Mesendoderm (in vitro differentiated cells): ENCODE data around the gene SLC20A1.

ENCODE experiments used
- DNase-seq: peaks from one replicate; pipeline ENCODE4 v3.0.0; 2013
- H2AK5ac ChIP-seq: 2 replicates; pipeline ENCODE4 v1.6.1; 2013; ENCODE audit warnings: low read length, inconsistent platforms
- H2BK120ac ChIP-seq: 2 replicates; pipeline ENCODE4 v1.6.1; 2013; ENCODE audit warnings: low read depth, mild to moderate bottlenecking, low read length, moderate library complexity, mixed read lengths
- H2BK15ac ChIP-seq: replicated peaks from 2 replicates; pipeline ENCODE4 v1.6.1; 2013; ENCODE audit warnings: low read depth, mild to moderate bottlenecking, moderate library complexity
- H2BK5ac ChIP-seq: 2 replicates; pipeline ENCODE4 v1.6.1; 2013; ENCODE audit warnings: low read length, inconsistent platforms
- H3K18ac ChIP-seq: 2 replicates; pipeline ENCODE4 v1.6.1; 2013; ENCODE audit warnings: mild to moderate bottlenecking, low read length, mixed read lengths
- H3K23ac ChIP-seq: one replicate; pipeline ENCODE4 v1.6.1; 2013; ENCODE audit warnings: low read length
- H3K27ac ChIP-seq: 2 replicates; pipeline ENCODE4 v1.5.1; 2013; ENCODE audit warnings: low read depth, mild to moderate bottlenecking, inconsistent platforms, low read length, moderate library complexity
- H3K27me3 ChIP-seq: 2 replicates; pipeline ENCODE4 v1.6.1; 2013; ENCODE audit warnings: low read length, control low read depth, mild to moderate bottlenecking, inconsistent platforms; ENCODE audit not compliant: insufficient read depth, poor library complexity
- H3K36me3 ChIP-seq: 2 replicates; pipeline ENCODE4 v1.6.1; 2013; ENCODE audit warnings: low read length, inconsistent platforms; ENCODE audit not compliant: control insufficient read depth, insufficient read depth
- H3K4ac ChIP-seq: one replicate; pipeline ENCODE4 v1.6.1; 2013; ENCODE audit warnings: low read depth, mild to moderate bottlenecking, low read length, moderate library complexity
- H3K4me1 ChIP-seq: 2 replicates; pipeline ENCODE4 v1.6.1; 2013; ENCODE audit warnings: low read depth, low read length, inconsistent platforms; ENCODE audit not compliant: control insufficient read depth
- H3K4me2 ChIP-seq: 2 replicates; pipeline ENCODE4 v1.6.1; 2013; ENCODE audit warnings: low read length
- H3K4me3 ChIP-seq: 2 replicates; pipeline ENCODE4 v1.5.1; 2013; ENCODE audit warnings: mild to moderate bottlenecking, low read length
- H3K56ac ChIP-seq: one replicate; pipeline ENCODE4 v1.6.1; 2013; ENCODE audit warnings: low read length
- H3K79me1 ChIP-seq: 2 replicates; pipeline ENCODE4 v1.6.1; 2013; ENCODE audit warnings: low read length, inconsistent platforms
- H3K79me2 ChIP-seq: 2 replicates; pipeline ENCODE4 v1.6.1; 2013; ENCODE audit warnings: mild to moderate bottlenecking, low read length; ENCODE audit not compliant: control insufficient read depth, insufficient read depth
- H3K9ac ChIP-seq: 2 replicates; pipeline ENCODE4 v1.6.1; 2013; ENCODE audit warnings: low read length, inconsistent platforms
- H4K5ac ChIP-seq: one replicate; pipeline ENCODE4 v1.6.1; 2013; ENCODE audit warnings: low read length
- H4K8ac ChIP-seq: one replicate; pipeline ENCODE4 v1.6.1; 2013; ENCODE audit warnings: low read depth, mild to moderate bottlenecking, control low read depth, low read length, moderate library complexity
- WGBS: extraction: QIAGEN DNeasy Blood & Tissue Kit; methylation state at CpG from one replicate; pipeline ENCODE4 v1.1.7; 2013; ENCODE audit warnings: low lambda C conversion rate, missing lambda C conversion rate; ENCODE audit not compliant: insufficient coverage; ENCODE audit errors: extremely low coverage; 5-methylcytosine and 5-hydroxymethylcytosine counted together

Gene SLC20A1

GRCh38 chr2:112644155-112644932 lies 1.4 kb upstream of the SLC20A1 start:
- peak; percentile 89 for DNase-seq
- H3K9ac ChIP-seq: peak overlapping the region; percentile 68
- H2AK5ac ChIP-seq: no peak overlapping the region
- no peaks in the 10 kb centered on the region for H3K4me1 ChIP-seq
- no peak overlapping the region for H3K4me3 ChIP-seq
- peak overlapping the region; percentile 34 for H3K4me2 ChIP-seq
- H3K79me2 ChIP-seq: peaks cover 33% of the 10 kb centered on the region
- peaks cover 3% of the 10 kb centered on the region for H3K36me3 ChIP-seq
- no peak overlapping the region for H3K4ac ChIP-seq
- no CpG with 5 or more reads among the region's 11 CpGs for WGBS
- no peaks in the 10 kb centered on the region for H3K27me3 ChIP-seq
- peak overlapping the region; percentile 91 for H3K56ac ChIP-seq
- H2BK15ac ChIP-seq: no peak overlapping the region
- no peak overlapping the region for H3K27ac ChIP-seq
- H3K79me1 ChIP-seq: peaks cover 5% of the 10 kb centered on the region
- no peak overlapping the region for H3K23ac ChIP-seq
- H2BK5ac ChIP-seq: no peak overlapping the region
- H4K5ac ChIP-seq: no peak overlapping the region
- no peak overlapping the region for H2BK120ac ChIP-seq
- no peak overlapping the region for H3K18ac ChIP-seq
- no peak overlapping the region for H4K8ac ChIP-seq

GRCh38 chr2:112644933-112645309 lies 818 bp upstream of the SLC20A1 start:
- Histone ChIP-seq H2AK5ac (no peak overlapping the region), H4K5ac (no peak overlapping the region), H3K4me1 (no peaks in the 10 kb centered on the region), H3K4me3 (peak overlapping the region; percentile 12), H3K56ac (peak overlapping the region; percentile 91), H3K79me2 (peaks cover 34% of the 10 kb centered on the region), H3K18ac (peak overlapping the region; percentile 29), H2BK5ac (no peak overlapping the region), H3K9ac (peak overlapping the region; percentile 68), H2BK15ac (no peak overlapping the region), H3K27me3 (no peaks in the 10 kb centered on the region), H3K4ac (peak overlapping the region; percentile 6), H4K8ac (no peak overlapping the region), H2BK120ac (peak overlapping the region; percentile 3), H3K27ac (no peak overlapping the region), H3K4me2 (peak overlapping the region; percentile 34), H3K23ac (no peak overlapping the region), H3K36me3 (peaks cover 3% of the 10 kb centered on the region), H3K79me1 (peaks cover 5% of the 10 kb centered on the region)
- no peak for DNase-seq
- no CpG with 5 or more reads among the region's 11 CpGs for WGBS

GRCh38 chr2:112646102-112646719 lies 472 bp downstream of the SLC20A1 start:
- peak overlapping the region; percentile 93 for H3K4me3 ChIP-seq
- no peak for DNase-seq
- no peak overlapping the region for H2BK15ac ChIP-seq
- H3K4ac ChIP-seq: peak overlapping the region; percentile 96
- H2BK120ac ChIP-seq: peak overlapping the region; percentile 75
- H3K18ac ChIP-seq: peak overlapping the region; percentile 97
- H2AK5ac ChIP-seq: no peak overlapping the region
- H4K5ac ChIP-seq: no peak overlapping the region
- H3K23ac ChIP-seq: peak overlapping the region; percentile 48
- peak overlapping the region; percentile 76 for H3K27ac ChIP-seq
- no peaks in the 10 kb centered on the region for H3K27me3 ChIP-seq
- peak overlapping the region; percentile 92 for H3K9ac ChIP-seq
- peak overlapping the region; percentile 33 for H2BK5ac ChIP-seq
- H3K79me2 ChIP-seq: peaks cover 34% of the 10 kb centered on the region
- peaks cover 5% of the 10 kb centered on the region for H3K79me1 ChIP-seq
- no peaks in the 10 kb centered on the region for H3K4me1 ChIP-seq
- peak overlapping the region; percentile 79 for H4K8ac ChIP-seq
- peak overlapping the region; percentile 37 for H3K4me2 ChIP-seq
- H3K56ac ChIP-seq: peak overlapping the region; percentile 97
- no CpG with 5 or more reads among the region's 69 CpGs for WGBS
- peaks cover 3% of the 10 kb centered on the region for H3K36me3 ChIP-seq

- peak overlapping the region; percentile 93 for H3K4me3 ChIP-seq
- H3K4me1 ChIP-seq: no peaks in the 10 kb centered on the region
- H3K79me2 ChIP-seq: peaks cover 36% of the 10 kb centered on the region
- no peak overlapping the region for H4K5ac ChIP-seq
- DNase-seq: peak; percentile 46
- no peak overlapping the region for H3K27ac ChIP-seq
- H3K4me2 ChIP-seq: peak overlapping the region; percentile 93
- H3K4ac ChIP-seq: no peak overlapping the region
- no peak overlapping the region for H3K18ac ChIP-seq
- H3K79me1 ChIP-seq: peaks cover 7% of the 10 kb centered on the region
- H3K23ac ChIP-seq: no peak overlapping the region
- H2BK15ac ChIP-seq: no peak overlapping the region
- H2AK5ac ChIP-seq: no peak overlapping the region
- WGBS: no CpG with 5 or more reads among the region's 20 CpGs
- H3K9ac ChIP-seq: peak overlapping the region; percentile 92
- peak overlapping the region; percentile 75 for H3K56ac ChIP-seq
- no peaks in the 10 kb centered on the region for H3K27me3 ChIP-seq
- H2BK120ac ChIP-seq: no peak overlapping the region
- H3K36me3 ChIP-seq: peaks cover 5% of the 10 kb centered on the region
- H2BK5ac ChIP-seq: no peak overlapping the region
- no peak overlapping the region for H4K8ac ChIP-seq
Observed at GRCh38 chr2:112646791-112647689, 1.3 kb downstream of the SLC20A1 start.

- Histone ChIP-seq H3K18ac (no peak overlapping the region), H2BK15ac (no peak overlapping the region), H4K5ac (no peak overlapping the region), H3K4me2 (no peak overlapping the region), H3K23ac (no peak overlapping the region), H3K56ac (no peak overlapping the region), H3K4me1 (no peaks in the 10 kb centered on the region), H3K79me1 (peaks cover 8% of the 10 kb centered on the region), H3K27ac (no peak overlapping the region), H3K27me3 (no peaks in the 10 kb centered on the region), H3K79me2 (peaks cover 36% of the 10 kb centered on the region), H2AK5ac (no peak overlapping the region), H3K9ac (no peak overlapping the region), H3K4ac (no peak overlapping the region), H3K36me3 (peaks cover 6% of the 10 kb centered on the region), H2BK5ac (no peak overlapping the region), H2BK120ac (no peak overlapping the region), H4K8ac (no peak overlapping the region), H3K4me3 (no peak overlapping the region)
- WGBS: no CpG with 5 or more reads among the region's 2 CpGs
- DNase-seq: no peak
Observed at GRCh38 chr2:112648081-112648480, 2.3 kb downstream of the SLC20A1 start.
